K562 (cell line): ENCODE data around the gene FNBP1.

ENCODE experiments used
- CBFA2T2 ChIP-seq: fragments of 450-650 bp; conservative IDR thresholded peaks from 2 replicates; pipeline ENCODE4 v1.6.1; 2017; ENCODE audit warnings: mild to moderate bottlenecking
- EHMT2 ChIP-seq: fragments of 450-650 bp; IDR thresholded peaks from 2 replicates; pipeline ENCODE4 v1.6.1; 2018; ENCODE audit warnings: antibody characterized with exemption
- FOSL1 ChIP-seq: fragments of 200-800 bp; sonication (Bioruptor generic); conservative IDR thresholded peaks from 2 replicates; pipeline ENCODE4 v1.6.1; 2016; ENCODE audit warnings: missing genetic modification characterization, missing compliant biosample characterization
- JUND ChIP-seq, 2 experiments: IDR thresholded peaks; 2 replicates in 1 of 2; 3 replicates in 1 of 2; pipeline ENCODE4 v1.6.1; 2011; ENCODE audit warnings: borderline replicate concordance in 2 of 2, low read depth in 2 of 2, low read length in 2 of 2, improper control_type of control experiment in 1 of 2, missing biosample characterization in 1 of 2, missing genetic modification characterization in 1 of 2, missing genetic modification reagents in 1 of 2
- L3MBTL2 ChIP-seq: fragments of 450-650 bp; IDR thresholded peaks from 2 replicates; pipeline ENCODE4 v1.6.1; 2016; ENCODE audit warnings: mild to moderate bottlenecking, moderate library complexity
- NONO ChIP-seq, 2 experiments: fragments of 200-400 bp in 1 of 2; fragments of 450-650 bp in 1 of 2; formaldehyde crosslinking in 1 of 2; IDR thresholded peaks; 2 replicates each; pipeline ENCODE4 v1.6.1; 2017; ENCODE audit warnings: low read depth in 2 of 2, mild to moderate bottlenecking in 2 of 2, moderate library complexity in 2 of 2, low read length in 1 of 2
- TBL1XR1 ChIP-seq, 2 experiments: IDR thresholded peaks; 2 replicates each; pipeline ENCODE4 v1.6.1; 2012; ENCODE audit warnings: improper control_type of control experiment in 2 of 2, low read length in 2 of 2, mild to moderate bottlenecking in 1 of 2
- YY1 ChIP-seq, 3 experiments: IDR thresholded peaks; 2 replicates each; pipeline ENCODE4 v1.6.1; 2011; ENCODE audit warnings: low read length in 2 of 3, mild to moderate bottlenecking in 2 of 3, moderate library complexity in 2 of 3, borderline replicate concordance in 1 of 3, control low read depth in 1 of 3, low read depth in 1 of 3; ENCODE audit not compliant: insufficient read depth in 3 of 3, insufficient replicate concordance in 2 of 3, control insufficient read depth in 1 of 3, insufficient read length in 1 of 3; ENCODE audit errors: extremely low read depth in 1 of 3
- ZNF551 ChIP-seq: fragments of 250-450 bp; sonication (Bioruptor Pico); IDR thresholded peaks from 2 replicates; pipeline ENCODE4 v1.5.0; 2021; ENCODE audit warnings: mild to moderate bottlenecking, moderate library complexity
- ZSCAN32 ChIP-seq: fragments of 450-650 bp; formaldehyde crosslinking; IDR thresholded peaks from 2 replicates; pipeline ENCODE4 v1.4.0; 2020; ENCODE audit warnings: mild to moderate bottlenecking, moderate library complexity

GRCh38 chr9:129983891-129984290 is 59.1 kb downstream of the FNBP1 start:
- TF ChIP-seq YY1 (IDR thresholded peaks at IDR 0.05; ENCODE audit: borderline replicate concordance in 1 of 3, control insufficient read depth in 1 of 3, extremely low read depth in 1 of 3, insufficient read depth in 3 of 3, insufficient read length in 1 of 3, insufficient replicate concordance in 2 of 3, low read depth in 1 of 3, low read length in 2 of 3): no peak
- TF ChIP-seq L3MBTL2: no peak
- TF ChIP-seq FOSL1 (tag): no peak
- TF ChIP-seq EHMT2: no peak
- TF ChIP-seq CBFA2T2: no peak
- TF ChIP-seq JUND (IDR thresholded peaks at IDR 0.05; ENCODE audit: borderline replicate concordance, low read depth, low read length): no peak
- TF ChIP-seq JUND (tag; IDR thresholded peaks at IDR 0.05; ENCODE audit: borderline replicate concordance, low read depth, low read length): no peak
- no peak for TF ChIP-seq NONO (IDR thresholded peaks at IDR 0.05; ENCODE audit: low read depth in 2 of 2, low read length in 1 of 2)
- TF ChIP-seq TBL1XR1 (IDR thresholded peaks at IDR 0.05; ENCODE audit: low read length in 2 of 2): no peak
- no peak for TF ChIP-seq ZNF551 (CRISPR knock-in tag)
- TF ChIP-seq ZSCAN32 (CRISPR knock-in tag): no peak
